ENCODE results near the gene TMEM119.
A peak's percentile ranks its signal among the peaks of the same experiment; 100 is the strongest.

The TMEM119 gene

GRCh38 chr12:108602209-108602705 is 4.4 kb upstream of the TMEM119 start:
- H3K4me3 ChIP-seq (ENCODE audit: low read length), result no peak overlapping the region
- no peak for TF ChIP-seq CTCF (conservative IDR thresholded peaks at IDR 0.05; ENCODE audit: low read length)
- no peak for DNase-seq (ENCODE audit: low read depth)

- DNase-seq (ENCODE audit: low read depth), result no peak
- TF ChIP-seq CTCF (conservative IDR thresholded peaks at IDR 0.05; ENCODE audit: low read length), result no peak
- H3K4me3 ChIP-seq (ENCODE audit: low read length), result no peak overlapping the region
These were observed 2.8 kb upstream of the TMEM119 start for GRCh38 chr12:108600702-108601007.

- H3K4me3 ChIP-seq (ENCODE audit: low read length), result no peak overlapping the region
- DNase-seq (ENCODE audit: low read depth), result no peak
- TF ChIP-seq CTCF (conservative IDR thresholded peaks at IDR 0.05; ENCODE audit: low read length), result no peak
These were observed 2.2 kb upstream of the TMEM119 start for GRCh38 chr12:108599948-108600701.

GRCh38 chr12:108599541-108599940 is 1.7 kb upstream of the TMEM119 start:
- no peak for DNase-seq (ENCODE audit: low read depth)
- TF ChIP-seq CTCF (conservative IDR thresholded peaks at IDR 0.05; ENCODE audit: low read length), result no peak
- H3K4me3 ChIP-seq (ENCODE audit: low read length), result no peak overlapping the region

GRCh38 chr12:108598553-108599250 is 818 bp upstream of the TMEM119 start:
- no peak for TF ChIP-seq CTCF (conservative IDR thresholded peaks at IDR 0.05; ENCODE audit: low read length)
- DNase-seq (ENCODE audit: low read depth), result no peak
- H3K4me3 ChIP-seq (ENCODE audit: low read length), result peak overlapping the region; percentile 72

- no peak for TF ChIP-seq CTCF (conservative IDR thresholded peaks at IDR 0.05; ENCODE audit: low read length)
- DNase-seq (ENCODE audit: low read depth), result no peak
- H3K4me3 ChIP-seq (ENCODE audit: low read length), result peak overlapping the region; percentile 72
These were observed 878 bp downstream of the TMEM119 start for GRCh38 chr12:108596854-108597558.

All from AG10803 (cell line).